Fibroblast of upper back skin (primary cell): ENCODE measurements around the gene PLD1.

Experiments used
- DNase-seq: peaks from one replicate; pipeline ENCODE4 v3.0.0-alpha.2; 2013

Gene PLD1

DNA sequence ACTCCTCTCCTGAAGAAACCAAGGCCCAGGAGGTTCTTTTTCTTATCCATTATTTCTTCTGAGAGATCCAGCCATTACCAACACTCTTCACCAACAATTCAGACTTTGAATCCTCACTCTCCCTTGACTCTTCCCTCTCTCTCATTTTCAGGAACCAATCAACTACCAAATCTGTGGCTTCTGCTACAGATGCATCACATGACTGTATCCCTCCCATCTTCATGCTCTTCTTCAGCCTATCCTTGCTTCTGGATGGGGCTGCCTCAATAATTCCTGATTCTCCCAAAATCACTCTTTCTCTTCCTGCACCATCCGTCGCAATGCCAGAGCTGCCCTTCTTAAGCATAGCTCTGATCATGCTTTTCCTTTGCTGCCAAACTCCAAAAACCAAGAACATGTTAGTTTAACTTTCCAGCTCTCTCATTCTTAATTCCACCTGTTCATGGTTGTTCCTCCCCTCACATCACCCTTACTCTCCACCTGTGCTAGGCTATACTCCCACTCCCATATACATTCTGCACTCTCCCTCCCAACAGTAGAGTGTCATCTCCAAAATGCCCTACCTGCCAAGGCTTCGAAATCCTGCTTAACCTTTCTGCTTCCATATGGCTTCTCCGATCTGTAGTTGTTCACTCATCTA is 13.5 kb downstream of the PLD1 start:
- no peak for DNase-seq

DNA sequence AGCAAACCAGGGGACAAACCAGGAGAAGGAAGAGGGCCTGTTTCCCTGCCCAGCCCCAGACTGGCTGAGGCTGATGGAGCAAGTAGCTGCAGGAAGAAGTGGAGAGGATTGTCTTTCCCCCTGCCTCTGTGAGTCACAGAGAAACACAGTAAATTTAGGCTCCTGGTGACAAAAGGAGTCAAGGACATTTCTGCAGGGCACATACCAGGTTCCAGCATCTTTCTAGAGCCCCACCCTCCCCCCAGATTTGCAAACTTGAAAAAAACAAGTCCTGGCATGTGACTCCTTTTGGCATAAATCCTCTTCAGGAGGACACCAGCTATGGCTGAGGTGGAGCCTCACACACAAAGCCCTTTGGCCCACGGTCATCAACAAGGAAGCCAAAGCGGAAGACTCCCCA is 17.8 kb downstream of the PLD1 start:
- DNase-seq: no peak

DNA sequence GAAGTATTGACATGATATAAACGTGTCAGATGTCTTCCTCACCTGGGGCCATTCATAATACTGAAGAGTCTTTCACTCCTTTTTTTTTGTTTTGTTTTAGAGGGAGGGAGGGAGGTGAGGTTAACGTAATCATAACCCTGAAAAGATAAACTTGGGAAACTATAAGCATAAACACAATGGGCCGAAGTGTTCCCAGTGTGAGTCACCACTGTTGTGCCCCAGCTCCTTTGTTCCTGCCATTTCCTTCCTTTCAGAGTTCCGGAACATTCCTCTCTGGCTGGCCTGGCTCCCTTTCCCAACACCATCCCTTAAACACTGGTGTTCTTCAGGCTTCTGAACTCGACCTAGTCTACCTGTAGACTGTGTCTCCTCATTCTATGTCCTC is 18.6 kb downstream of the PLD1 start:
- DNase-seq: no peak

DNA sequence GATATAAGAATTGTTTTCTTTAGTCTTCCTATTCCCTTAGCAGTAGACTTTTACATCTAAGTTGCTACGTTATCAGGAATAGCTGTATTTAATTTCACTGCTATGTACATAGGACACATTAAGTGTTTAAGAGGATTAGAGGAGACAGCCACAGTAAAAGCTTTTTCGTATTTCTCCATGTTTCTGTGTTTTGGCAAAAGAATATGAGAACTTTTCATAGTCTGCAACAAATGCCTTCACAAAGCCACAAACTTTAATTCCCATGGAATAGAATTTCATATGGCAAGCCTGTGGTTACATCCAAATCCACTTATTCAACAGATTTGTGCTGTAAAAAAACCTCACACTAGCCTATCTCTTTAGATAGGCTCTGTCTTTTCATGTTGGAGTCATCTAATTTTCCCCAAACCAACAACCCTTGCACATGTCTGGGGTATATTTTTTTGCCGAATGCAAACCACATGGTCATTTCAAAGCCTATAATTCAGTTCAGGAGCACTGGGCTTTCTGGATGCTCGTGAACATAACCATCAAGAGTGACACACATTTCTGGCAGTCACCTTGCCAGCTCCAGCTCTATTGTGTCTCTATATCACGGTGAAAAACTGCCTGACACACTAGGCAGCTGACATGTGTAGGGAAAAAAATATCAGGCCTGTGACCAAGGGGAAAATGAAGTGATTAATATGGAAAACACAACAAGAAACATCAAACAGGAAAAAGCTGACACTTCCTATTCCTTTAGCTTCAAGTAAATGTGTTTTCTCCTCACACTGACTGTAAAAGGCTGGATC is 19.2 kb downstream of the PLD1 start:
- DNase-seq: peak; percentile 74

DNA sequence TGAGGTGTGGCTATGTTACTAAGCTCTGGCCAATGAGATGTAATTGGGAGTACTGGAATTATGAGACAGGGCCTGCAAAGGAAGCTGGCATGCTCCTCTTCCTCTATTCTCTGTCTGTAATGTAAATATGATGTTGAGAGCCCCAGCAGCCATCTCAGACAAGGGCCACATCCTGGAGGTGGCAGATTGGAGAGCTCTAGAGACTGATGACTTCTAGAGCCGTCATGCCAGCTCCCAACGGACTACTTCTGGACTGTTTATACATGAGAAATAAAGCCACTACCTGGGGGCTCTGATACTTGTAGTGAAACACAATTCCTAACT is 19.7 kb downstream of the PLD1 start:
- no peak for DNase-seq

DNA sequence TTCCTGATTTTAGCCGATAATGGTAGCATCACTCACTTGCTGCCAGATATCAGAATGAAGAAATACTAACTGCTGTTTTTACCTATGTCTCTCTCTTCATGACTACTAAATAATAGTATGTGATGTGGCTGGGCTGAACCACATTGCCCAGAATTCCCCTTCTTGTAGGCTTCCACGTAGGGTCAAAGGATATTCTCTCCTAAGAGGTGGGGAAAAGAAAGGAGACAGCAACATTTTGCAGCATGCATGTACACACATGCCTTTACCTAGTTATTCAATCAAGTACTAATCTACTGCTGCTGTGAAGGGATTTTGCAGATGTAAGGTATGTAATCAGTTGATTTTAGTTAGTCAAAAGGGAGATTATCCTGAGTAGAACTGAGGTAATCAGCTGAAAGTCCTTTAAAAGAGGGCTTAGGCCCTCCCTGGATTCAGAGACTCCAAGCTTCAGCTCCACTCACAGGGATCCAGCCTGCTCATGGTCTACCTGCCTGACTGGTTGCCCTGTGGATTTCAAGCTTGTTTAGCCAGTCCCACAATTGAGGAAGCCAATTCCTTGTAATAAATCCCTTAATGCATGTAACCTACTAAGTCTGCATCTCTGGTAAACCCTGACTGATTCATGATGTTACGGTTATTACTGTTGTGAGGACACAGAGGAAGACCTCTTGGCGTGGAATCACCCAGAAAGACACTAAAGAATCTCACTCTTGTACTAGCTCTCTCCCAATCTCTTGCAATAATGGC is 20.4 kb downstream of the PLD1 start:
- no peak for DNase-seq

DNA sequence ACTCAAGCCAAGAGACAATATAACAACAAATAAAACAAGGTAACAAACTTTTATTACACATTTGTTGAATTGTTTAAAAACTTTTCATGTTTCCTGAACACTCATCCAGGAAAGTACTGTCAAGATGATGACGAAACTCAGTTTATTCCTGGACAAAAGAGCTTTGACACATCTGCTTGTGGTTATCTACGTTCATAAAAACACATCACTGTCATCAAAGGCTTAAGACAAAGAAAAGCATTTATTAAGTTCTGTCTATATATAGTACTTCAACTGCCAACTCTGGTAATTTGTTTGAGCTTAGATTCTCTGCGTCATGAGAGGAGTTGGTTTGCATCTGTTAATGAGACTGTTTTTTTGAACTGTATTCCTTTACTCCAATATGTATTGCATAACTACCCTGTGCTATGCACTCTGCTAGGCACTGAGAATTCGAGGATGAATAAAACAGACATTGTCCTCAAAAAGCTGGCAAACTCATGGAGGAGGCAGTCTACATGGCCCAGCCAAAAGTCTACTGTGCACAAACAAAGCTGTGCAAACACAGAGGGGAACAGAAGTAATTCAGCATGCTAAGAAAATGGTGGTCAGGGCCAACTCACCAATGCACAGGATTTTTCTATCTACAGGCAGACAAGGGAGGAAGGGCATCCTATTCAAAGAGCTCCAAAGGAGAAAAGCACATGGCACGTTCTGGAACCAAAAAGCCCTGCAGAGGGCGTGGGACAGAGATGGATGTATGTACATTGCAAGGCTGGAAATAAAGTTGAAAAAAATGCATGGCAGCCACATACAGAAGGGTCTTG is 21.5 kb downstream of the PLD1 start:
- peak; percentile 95 for DNase-seq

DNA sequence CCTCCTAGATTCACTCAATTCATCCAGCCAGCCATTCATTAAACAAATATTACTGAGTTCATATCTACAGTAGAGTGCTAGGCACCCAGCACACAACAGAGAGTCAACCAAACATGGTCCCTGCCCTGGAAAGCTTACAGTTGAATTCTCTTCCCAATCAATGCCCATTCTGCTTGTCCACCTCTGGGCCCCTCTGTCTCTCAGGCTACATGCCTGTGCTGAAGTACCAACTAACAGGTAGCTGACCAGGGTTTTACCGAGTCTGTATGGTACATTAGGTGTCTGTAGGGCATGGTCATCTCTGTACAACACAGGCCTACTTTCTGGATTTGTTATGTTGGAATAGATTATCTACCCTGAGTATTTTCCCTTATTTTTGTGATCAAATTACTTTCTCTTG is 23.3 kb downstream of the PLD1 start:
- no peak for DNase-seq

DNA sequence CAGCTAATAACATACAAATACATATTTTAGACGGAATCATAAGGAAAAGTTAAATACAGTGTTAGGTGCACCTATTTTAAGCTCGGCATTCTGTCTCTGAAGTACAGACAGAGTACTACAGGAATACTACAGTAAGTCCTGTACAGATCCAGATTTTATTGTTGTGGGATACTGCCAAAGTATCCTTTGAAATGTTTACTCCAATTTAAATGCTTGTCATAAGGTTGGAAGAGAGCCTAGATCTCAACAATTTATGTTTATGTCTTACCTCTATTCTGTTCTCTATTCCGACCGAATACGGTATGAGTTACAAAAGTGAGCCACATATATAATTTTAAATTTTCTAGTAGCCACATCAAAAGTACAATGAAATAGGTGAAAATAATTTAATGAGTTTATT is 25.3 kb downstream of the PLD1 start:
- no peak for DNase-seq

DNA sequence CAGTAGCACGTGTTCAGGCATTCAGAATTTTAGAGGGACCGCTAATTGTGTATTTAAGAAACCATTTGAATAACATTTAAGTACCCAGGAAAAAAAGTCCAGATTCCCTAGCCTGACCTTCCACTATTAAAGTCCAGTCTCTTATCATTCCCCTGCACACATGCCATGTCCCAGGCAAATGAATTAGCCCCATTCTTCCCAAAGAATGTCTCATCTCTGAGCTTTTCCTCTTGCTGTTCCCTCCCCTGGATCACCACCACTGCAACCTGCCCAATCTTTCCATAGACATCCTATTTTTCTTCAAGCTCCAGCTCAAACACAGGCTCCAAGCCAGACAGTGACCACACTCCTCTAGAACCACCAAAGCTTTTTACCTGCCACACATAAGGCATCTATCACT is 25.9 kb downstream of the PLD1 start:
- DNase-seq: no peak

DNA sequence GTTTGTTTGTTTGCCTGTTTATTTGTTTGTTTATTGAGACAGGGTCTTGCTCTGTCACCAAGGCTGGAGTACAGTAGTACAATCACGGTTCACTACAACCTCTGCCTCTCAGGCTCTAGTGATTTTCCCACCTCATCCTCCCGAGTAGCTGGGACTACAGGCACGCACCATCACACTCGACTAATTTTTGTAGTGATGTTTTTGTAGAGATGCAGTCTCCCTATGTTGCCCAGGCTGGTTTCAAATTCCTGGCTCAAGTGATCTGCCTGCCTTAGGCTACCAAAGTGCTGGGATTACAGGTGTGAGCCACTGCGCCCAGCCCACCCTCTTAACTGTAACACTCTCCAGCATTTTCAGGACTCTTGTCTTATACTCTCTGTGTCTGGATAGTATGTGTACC is 26.7 kb downstream of the PLD1 start:
- DNase-seq: no peak

DNA sequence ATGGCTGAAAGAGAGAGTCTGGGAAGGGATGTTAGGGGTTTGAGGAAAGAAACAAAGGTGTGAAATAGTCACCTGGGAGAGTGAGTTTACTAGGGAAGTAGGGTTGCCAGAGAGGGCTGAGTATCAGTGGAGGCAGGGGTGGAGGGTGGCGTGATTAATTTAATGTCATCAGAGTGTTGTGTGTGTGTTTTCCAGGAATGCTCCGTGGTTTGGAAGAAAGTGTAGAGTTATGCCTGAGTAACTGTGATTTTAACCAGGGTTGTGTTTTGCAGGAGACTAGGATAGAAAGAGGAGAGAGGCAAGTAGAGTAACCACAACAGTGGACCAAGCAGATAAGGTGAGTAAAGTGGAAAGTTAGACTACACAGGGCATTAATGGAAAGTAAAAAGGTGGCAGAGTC is 27.2 kb downstream of the PLD1 start:
- peak; percentile 57 for DNase-seq

DNA sequence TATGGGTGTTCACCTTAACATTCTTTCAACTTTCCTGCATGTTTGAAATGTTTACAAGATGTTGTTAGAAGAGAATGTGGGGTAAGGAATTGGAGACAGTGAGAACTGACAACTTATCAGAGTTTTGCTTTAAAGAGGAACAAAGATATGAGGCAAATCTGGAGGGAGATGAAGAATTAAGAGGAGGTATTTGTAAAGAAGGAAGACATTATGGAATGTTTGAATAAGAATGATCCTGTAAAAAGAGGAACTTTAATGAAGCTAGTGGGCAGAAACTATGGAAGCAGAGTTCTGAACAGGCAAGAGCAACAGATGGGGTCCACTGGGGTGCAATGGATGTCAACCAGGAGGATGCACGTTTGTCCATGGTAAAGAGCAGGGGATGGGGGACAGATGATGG is 27.7 kb downstream of the PLD1 start:
- no peak for DNase-seq

DNA sequence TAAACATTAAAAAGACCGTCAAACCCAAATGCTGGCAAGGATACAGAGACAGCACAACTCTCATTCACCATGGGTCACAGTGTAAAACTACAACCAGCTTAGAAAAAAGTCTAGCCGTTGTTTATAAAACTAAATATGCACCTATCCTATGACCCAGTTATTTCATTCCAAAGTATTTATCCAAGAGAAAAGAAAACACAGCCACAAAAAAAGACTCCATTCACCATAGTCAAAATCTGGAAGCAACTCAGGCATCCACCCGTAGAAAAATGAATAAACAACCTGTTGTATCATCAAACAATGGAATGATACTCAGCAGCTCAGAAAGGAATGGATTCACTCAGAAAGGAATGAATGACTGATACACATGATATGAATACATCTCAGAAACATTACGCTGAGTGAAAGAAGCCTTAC is 28.6 kb downstream of the PLD1 start:
- peak; percentile 38 for DNase-seq

DNA sequence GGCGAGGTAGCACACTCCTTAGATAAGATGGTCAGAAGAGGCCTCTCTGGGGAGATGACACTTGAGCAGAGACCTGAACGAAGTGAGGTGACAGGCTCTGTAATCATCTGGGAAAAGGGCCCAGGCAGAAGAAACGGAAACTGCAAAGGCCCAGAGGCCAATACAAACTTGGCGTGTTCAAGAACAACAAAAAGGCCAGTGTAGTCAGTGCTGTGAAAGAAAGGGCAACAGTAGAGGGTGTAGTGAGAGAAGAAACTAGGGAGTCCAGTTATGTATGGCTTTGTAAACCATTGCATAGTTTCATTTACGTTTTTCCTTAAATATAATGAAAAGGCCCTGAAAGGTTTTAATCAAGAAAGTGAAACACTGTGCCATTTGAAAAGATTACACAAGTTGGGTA is 31.8 kb downstream of the PLD1 start:
- DNase-seq: no peak

DNA sequence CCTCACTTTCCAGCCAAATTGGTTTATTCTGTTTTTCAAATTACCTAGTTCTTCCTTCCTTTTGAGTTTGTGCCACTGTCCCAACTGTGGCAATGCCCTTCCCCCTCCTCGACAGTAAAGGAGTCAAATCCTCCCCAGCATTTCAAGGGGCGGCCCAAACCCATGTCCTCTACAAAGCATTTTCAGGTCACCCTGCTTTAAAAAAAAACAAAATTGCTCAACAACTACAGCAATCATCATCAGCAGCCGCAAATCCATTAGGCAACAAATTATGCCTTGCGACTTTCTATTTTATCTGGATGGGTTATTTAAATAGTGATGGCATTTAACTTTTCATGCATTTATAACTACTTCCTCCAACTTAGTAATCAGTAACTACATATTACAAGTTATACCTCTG is 32.7 kb downstream of the PLD1 start:
- no peak for DNase-seq

DNA sequence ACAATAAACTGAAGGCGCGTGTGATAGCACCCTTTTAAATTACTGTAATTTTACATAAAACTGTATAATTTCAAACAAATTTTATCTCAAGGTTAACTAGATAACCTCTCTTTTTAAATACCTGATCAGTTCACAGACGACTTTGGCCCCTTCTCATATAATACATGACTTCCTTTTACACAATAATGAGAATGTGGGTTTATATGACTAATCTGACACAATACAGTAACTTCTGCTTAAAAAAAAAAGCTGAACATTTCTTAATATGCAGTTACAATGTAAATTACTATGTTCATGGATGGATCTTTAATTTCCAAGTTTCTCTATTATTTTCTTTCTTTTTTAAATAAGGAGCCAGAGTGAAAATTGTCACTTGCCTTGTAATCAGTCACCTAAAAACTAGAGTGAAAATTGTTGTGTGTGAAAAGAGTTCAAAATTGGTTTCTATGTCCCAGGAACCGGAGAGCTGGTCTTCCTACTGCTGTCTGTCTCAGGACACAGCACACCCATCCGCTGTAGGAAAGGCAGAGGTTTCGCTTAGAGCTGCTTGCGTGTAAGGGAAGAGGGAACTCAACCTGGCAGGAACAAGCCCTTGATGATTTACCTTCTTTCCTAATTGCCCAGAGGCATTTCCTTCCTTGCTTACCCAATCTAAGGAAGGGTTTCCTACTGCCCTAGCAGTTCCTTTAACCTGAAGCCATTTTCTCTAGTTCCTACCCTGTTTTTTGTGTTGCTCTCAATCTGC is 33.3 kb downstream of the PLD1 start:
- no peak for DNase-seq

DNA sequence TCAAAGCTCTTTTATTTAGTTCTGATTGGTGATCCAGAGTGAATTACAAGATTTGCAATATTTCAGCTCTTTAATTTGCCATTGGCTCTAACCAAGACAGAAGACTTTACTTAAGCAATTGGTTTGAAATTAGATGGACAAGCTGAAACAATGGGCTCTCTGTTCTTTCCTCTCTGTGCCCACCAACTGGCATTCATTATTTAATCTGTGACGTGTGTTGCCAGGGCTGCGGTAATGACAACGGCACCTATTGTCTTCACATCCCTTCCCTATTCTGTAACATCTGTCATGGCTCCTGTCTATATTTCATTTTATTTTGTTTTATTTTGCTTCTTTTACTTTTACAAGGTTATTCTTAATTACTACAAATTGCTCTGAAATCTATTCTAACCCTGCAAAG is 33.9 kb downstream of the PLD1 start:
- DNase-seq: no peak

DNA sequence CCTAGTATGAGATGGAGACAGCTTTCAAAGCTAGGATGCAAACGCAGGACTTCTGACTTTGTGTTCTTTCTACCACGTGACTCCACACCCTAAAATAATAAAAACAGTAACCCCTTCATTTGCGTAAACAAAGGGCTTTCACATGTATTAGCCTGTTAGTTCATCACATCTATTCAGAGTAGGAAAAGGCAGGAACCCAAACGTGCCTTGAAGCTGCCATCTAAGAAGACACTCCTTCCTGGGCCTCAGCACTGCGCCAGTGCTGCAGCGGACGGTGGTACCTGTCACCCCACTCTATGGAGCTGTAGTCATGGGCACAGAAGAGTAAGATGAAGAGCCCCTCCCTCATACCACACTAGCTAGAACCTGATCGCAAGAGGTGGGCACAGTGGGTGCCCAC is 34.3 kb downstream of the PLD1 start:
- DNase-seq: no peak

DNA sequence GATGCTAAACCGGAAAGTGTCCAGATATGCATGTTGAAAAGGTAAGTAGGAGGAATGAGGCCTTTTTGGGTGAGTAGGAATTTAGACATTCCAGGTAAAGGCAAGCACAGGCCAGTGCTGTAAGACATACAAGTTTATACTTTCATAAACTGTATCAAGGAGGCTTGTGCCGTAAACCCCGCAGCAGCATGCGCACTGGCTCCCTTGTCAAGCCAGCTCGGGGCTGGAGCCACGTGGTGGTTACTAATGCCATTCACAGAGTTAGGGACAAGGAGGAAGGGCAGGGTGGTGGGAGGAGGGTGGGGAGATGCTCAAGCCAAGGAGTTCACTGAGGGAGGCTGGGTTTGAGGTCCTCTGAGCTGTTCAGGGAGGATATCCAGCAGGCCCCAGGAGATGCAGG is 35.8 kb downstream of the PLD1 start:
- DNase-seq: no peak

DNA sequence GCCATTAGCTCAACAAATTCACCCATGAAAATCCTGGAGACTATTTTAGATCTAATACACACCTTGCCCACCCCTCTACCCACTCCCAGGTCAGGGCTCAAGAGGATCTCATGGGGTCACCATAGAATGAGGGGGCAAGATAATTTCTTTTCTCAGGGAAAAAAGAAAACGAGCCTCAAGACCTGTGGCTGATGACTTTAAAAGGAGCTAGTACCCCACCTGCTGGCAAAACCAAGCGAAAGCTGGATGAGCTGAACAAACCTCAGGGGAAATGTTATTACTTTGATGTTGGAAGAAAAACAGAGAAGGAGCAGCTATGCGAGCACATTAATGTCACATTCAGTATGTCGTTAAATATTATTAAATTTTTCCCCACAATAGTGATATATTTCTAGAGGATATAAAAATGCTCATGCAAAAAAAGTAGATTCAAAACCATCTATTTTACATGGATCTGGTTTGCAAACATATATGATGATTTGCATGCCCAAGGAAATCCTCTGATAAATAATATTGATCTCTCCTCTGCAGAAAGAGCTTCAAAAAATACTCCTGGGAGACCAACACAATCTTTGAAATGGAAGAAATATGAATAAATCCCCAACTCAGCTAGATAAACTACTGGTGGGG is 37.7 kb downstream of the PLD1 start:
- DNase-seq: peak; percentile 68
